ES-I3 (cell line): Measurements from ENCODE around the gene PHLDA3.

ENCODE experiments used
- H3K36me3 ChIP-seq: 2 replicates; pipeline ENCODE4 v1.6.1; 2013; ENCODE audit warnings: mild to moderate bottlenecking, low read length, control low read depth, moderate library complexity; ENCODE audit not compliant: insufficient read depth
- H3K4me1 ChIP-seq: 2 replicates; pipeline ENCODE4 v1.6.1; 2013; ENCODE audit warnings: mild to moderate bottlenecking, control low read depth, low read length; ENCODE audit not compliant: insufficient read depth
- H3K9ac ChIP-seq: 2 replicates; pipeline ENCODE4 v1.6.1; 2013; ENCODE audit warnings: low read depth, mild to moderate bottlenecking, low read length, moderate library complexity
- H3K9me3 ChIP-seq: 2 replicates; pipeline ENCODE4 v1.6.1; 2013; ENCODE audit warnings: mild to moderate bottlenecking, low read length, moderate library complexity; ENCODE audit not compliant: control insufficient read depth, insufficient read depth

PHLDA3 gene

GRCh38 chr1:201507360-201507675 is 38.3 kb upstream of the PHLDA3 start:
- peak overlapping the region; percentile 55 for H3K9ac ChIP-seq
- no peaks in the 10 kb centered on the region for H3K36me3 ChIP-seq
- no peaks in the 10 kb centered on the region for H3K9me3 ChIP-seq
- peaks cover 47% of the 10 kb centered on the region for H3K4me1 ChIP-seq

GRCh38 chr1:201506557-201507359 is 37.8 kb upstream of the PHLDA3 start, which contains the start of gene CSRP1:
Gene CSRP1 (minus strand): TSS chr1:201507123. CDS start chr1:201496303, 10,820 bp downstream.
- peak within 1 kb of the TSS; percentile 55 for H3K9ac ChIP-seq
- peaks cover 46% of the 10 kb centered on the region for H3K4me1 ChIP-seq
- no peaks in the 10 kb centered on the region for H3K36me3 ChIP-seq
- H3K9me3 ChIP-seq: no peaks in the 10 kb centered on the region

- Histone ChIP-seq H3K9ac (peak overlapping the region; percentile 55; the same call in 1 of the 2 replicates), H3K9me3 (no peaks in the 10 kb centered on the region), H3K36me3 (no peaks in the 10 kb centered on the region), H3K4me1 (peaks cover 45% of the 10 kb centered on the region)
Measured at GRCh38 chr1:201506092-201506491, 37.1 kb upstream of the PHLDA3 start.

- H3K9ac ChIP-seq: peak overlapping the region; percentile 55; the same call in 1 of the 2 replicates
- H3K4me1 ChIP-seq: peaks cover 51% of the 10 kb centered on the region
- H3K36me3 ChIP-seq: no peaks in the 10 kb centered on the region
- H3K9me3 ChIP-seq: no peaks in the 10 kb centered on the region
Measured at GRCh38 chr1:201505503-201505890, 36.5 kb upstream of the PHLDA3 start.

- H3K36me3 ChIP-seq: no peaks in the 10 kb centered on the region
- H3K9ac ChIP-seq: peak overlapping the region; percentile 55; the same call in 1 of the 2 replicates
- no peaks in the 10 kb centered on the region for H3K9me3 ChIP-seq
- H3K4me1 ChIP-seq: peaks cover 56% of the 10 kb centered on the region
Measured at GRCh38 chr1:201504799-201505502, 36.0 kb upstream of the PHLDA3 start.

- H3K36me3 ChIP-seq: no peaks in the 10 kb centered on the region
- no peaks in the 10 kb centered on the region for H3K9me3 ChIP-seq
- peak overlapping the region; percentile 38; the same call in 1 of the 2 replicates for H3K9ac ChIP-seq
- peaks cover 58% of the 10 kb centered on the region for H3K4me1 ChIP-seq
Measured at GRCh38 chr1:201504179-201504631, 35.2 kb upstream of the PHLDA3 start.

- H3K9me3 ChIP-seq: no peaks in the 10 kb centered on the region
- H3K9ac ChIP-seq: peak overlapping the region; percentile 38
- no peaks in the 10 kb centered on the region for H3K36me3 ChIP-seq
- H3K4me1 ChIP-seq: peaks cover 58% of the 10 kb centered on the region
Measured at GRCh38 chr1:201503397-201504176, 34.6 kb upstream of the PHLDA3 start.

GRCh38 chr1:201502511-201502857 is 33.5 kb upstream of the PHLDA3 start:
- no peaks in the 10 kb centered on the region for H3K9me3 ChIP-seq
- H3K36me3 ChIP-seq: no peaks in the 10 kb centered on the region
- H3K9ac ChIP-seq: no peak overlapping the region
- peaks cover 58% of the 10 kb centered on the region for H3K4me1 ChIP-seq

GRCh38 chr1:201501812-201502510 is 33.0 kb upstream of the PHLDA3 start:
- peaks cover 58% of the 10 kb centered on the region for H3K4me1 ChIP-seq
- no peaks in the 10 kb centered on the region for H3K36me3 ChIP-seq
- H3K9ac ChIP-seq: no peak overlapping the region
- no peaks in the 10 kb centered on the region for H3K9me3 ChIP-seq

GRCh38 chr1:201501144-201501543 is 32.2 kb upstream of the PHLDA3 start:
- Histone ChIP-seq H3K36me3 (no peaks in the 10 kb centered on the region), H3K9me3 (no peaks in the 10 kb centered on the region), H3K9ac (no peak overlapping the region), H3K4me1 (peaks cover 56% of the 10 kb centered on the region)

- no peaks in the 10 kb centered on the region for H3K9me3 ChIP-seq
- H3K9ac ChIP-seq: no peak overlapping the region; the same call in 1 of the 2 replicates
- H3K36me3 ChIP-seq: no peaks in the 10 kb centered on the region
- peaks cover 51% of the 10 kb centered on the region for H3K4me1 ChIP-seq
Measured at GRCh38 chr1:201500670-201501120, 31.7 kb upstream of the PHLDA3 start.

- no peak overlapping the region; the same call in 1 of the 2 replicates for H3K9ac ChIP-seq
- peaks cover 45% of the 10 kb centered on the region for H3K4me1 ChIP-seq
- no peaks in the 10 kb centered on the region for H3K9me3 ChIP-seq
- no peaks in the 10 kb centered on the region for H3K36me3 ChIP-seq
Measured at GRCh38 chr1:201499795-201500669, 31.0 kb upstream of the PHLDA3 start.

- Histone ChIP-seq H3K36me3 (no peaks in the 10 kb centered on the region), H3K9ac (no peak overlapping the region), H3K4me1 (peaks cover 38% of the 10 kb centered on the region), H3K9me3 (no peaks in the 10 kb centered on the region)
Measured at GRCh38 chr1:201499191-201499590, 30.2 kb upstream of the PHLDA3 start.
